Esophagus squamous epithelium (tissue), 4 donors: ENCODE data around the gene TWF1.

ENCODE experiments used
- POLR2A ChIP-seq, 4 donors: fragments of 450-650 bp; IDR thresholded peaks; one replicate each; pipeline ENCODE4 v1.6.1; 2017; ENCODE audit warnings: antibody characterized with exemption in 4 of 4, mild to moderate bottlenecking in 4 of 4, moderate library complexity in 3 of 4
- TF ChIP-seq, protein P1 (sequence below), 6 experiments: fragments of 450-650 bp in 4 of 6; fragments of 200-600 bp in 2 of 6; sonication (generic) in 2 of 6; IDR thresholded peaks; one replicate each; pipeline ENCODE4 v1.5.1; 2016 to 2019; ENCODE audit warnings: antibody characterized with exemption in 6 of 6, mild to moderate bottlenecking in 4 of 6, moderate library complexity in 4 of 6

GRCh38 chr12:43758728-43759563 is 47.2 kb downstream of the TWF1 start, which contains the start of the genes IRAK4 and PUS7L:
- TF ChIP-seq POLR2A (IDR thresholded peaks at IDR 0.05), result peak in 2 of 4 donors; percentile 75 to 76
- TF ChIP-seq, protein P1, sequence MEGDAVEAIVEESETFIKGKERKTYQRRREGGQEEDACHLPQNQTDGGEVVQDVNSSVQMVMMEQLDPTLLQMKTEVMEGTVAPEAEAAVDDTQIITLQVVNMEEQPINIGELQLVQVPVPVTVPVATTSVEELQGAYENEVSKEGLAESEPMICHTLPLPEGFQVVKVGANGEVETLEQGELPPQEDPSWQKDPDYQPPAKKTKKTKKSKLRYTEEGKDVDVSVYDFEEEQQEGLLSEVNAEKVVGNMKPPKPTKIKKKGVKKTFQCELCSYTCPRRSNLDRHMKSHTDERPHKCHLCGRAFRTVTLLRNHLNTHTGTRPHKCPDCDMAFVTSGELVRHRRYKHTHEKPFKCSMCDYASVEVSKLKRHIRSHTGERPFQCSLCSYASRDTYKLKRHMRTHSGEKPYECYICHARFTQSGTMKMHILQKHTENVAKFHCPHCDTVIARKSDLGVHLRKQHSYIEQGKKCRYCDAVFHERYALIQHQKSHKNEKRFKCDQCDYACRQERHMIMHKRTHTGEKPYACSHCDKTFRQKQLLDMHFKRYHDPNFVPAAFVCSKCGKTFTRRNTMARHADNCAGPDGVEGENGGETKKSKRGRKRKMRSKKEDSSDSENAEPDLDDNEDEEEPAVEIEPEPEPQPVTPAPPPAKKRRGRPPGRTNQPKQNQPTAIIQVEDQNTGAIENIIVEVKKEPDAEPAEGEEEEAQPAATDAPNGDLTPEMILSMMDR (IDR thresholded peaks at IDR 0.05), result peak; percentile 20 to 61 (median 44)
